ENCODE measurements around the gene GLUD1. TPM values are rescaled to one million over a fixed set of nuclear protein-coding genes. Genes with fewer than 3 reads are reported as not detected.
"Not testable (repeated sequence)": the region's sequence is repeated elsewhere in the genome, so short reads cannot be mapped to it uniquely, and the experiment has no call there.

The GLUD1 gene
- total and polyA plus RNA-seq, 7 donors = 71.3 to 162 (median 144) TPM

GRCh38 chr10:87038286-87038717 is 56.3 kb downstream of the GLUD1 start:
- intact Hi-C loops (cut with DNase I) = no loop called here
- no peak for DNase-seq

GRCh38 chr10:87036623-87037022 is 58.0 kb downstream of the GLUD1 start:
- H3K4me3 ChIP-seq = no peak overlapping the region
- H3K27ac ChIP-seq = no peak overlapping the region
- no peaks in the 10 kb centered on the region for H3K4me1 ChIP-seq
- TF ChIP-seq CTCF (IDR thresholded peaks at IDR 0.05) (no peak), POLR2AphosphoS5 (IDR thresholded peaks at IDR 0.05) (no peak), POLR2A (IDR thresholded peaks at IDR 0.05) (no peak), EP300 (IDR thresholded peaks at IDR 0.05) (no peak)
- no peaks in the 10 kb centered on the region for H3K9me3 ChIP-seq
- H3K27me3 ChIP-seq = no peaks in the 10 kb centered on the region
- DNase-seq = no peak
- WGBS, 2 donors = 90 to 96% methylated on average over 1 of the region's 1 CpG
- H3K36me3 ChIP-seq = no peaks in the 10 kb centered on the region
- intact Hi-C loops (cut with DNase I) = no loop called here

More at GRCh38 chr10:87038286-87038717, 56.3 kb downstream of the GLUD1 start:
- Histone ChIP-seq H3K36me3 (no peaks in the 10 kb centered on the region), H3K4me3 (no peak overlapping the region), H3K27ac (no peak overlapping the region), H3K9me3 (no peaks in the 10 kb centered on the region), H3K4me1 (no peaks in the 10 kb centered on the region), H3K27me3 (no peaks in the 10 kb centered on the region)
- no peak for TF ChIP-seq EP300 (IDR thresholded peaks at IDR 0.05)
- TF ChIP-seq POLR2AphosphoS5 (IDR thresholded peaks at IDR 0.05) = no peak
- no peak for TF ChIP-seq POLR2A (IDR thresholded peaks at IDR 0.05)
- TF ChIP-seq CTCF (IDR thresholded peaks at IDR 0.05) = no peak
- 83 to 93% methylated on average over 3 of the region's 3 CpGs for WGBS, 2 donors

- Histone ChIP-seq H3K4me1 (no peaks in the 10 kb centered on the region), H3K27ac (no peak overlapping the region), H3K36me3 (no peaks in the 10 kb centered on the region), H3K4me3 (no peak overlapping the region), H3K27me3 (no peaks in the 10 kb centered on the region), H3K9me3 (no peaks in the 10 kb centered on the region)
- TF ChIP-seq EP300 (IDR thresholded peaks at IDR 0.05) = no peak
- TF ChIP-seq CTCF (IDR thresholded peaks at IDR 0.05) = no peak
- no peak for TF ChIP-seq POLR2AphosphoS5 (IDR thresholded peaks at IDR 0.05)
- TF ChIP-seq POLR2A (IDR thresholded peaks at IDR 0.05) = no peak
- WGBS, 2 donors = 96 to 97% methylated on average over 28 of the region's 28 CpGs
- intact Hi-C loops (cut with DNase I) = no loop called here
- DNase-seq = no peak
Measured at GRCh38 chr10:87030912-87031635, 63.6 kb downstream of the GLUD1 start.

GRCh38 chr10:87030419-87030818 is 64.2 kb downstream of the GLUD1 start:
- DNase-seq; H3K4me1 ChIP-seq; H3K27ac ChIP-seq; intact Hi-C loops (cut with DNase I); H3K36me3 ChIP-seq; H3K9me3 ChIP-seq; H3K4me3 ChIP-seq; H3K27me3 ChIP-seq: not testable (repeated sequence)
- 91 to 97% methylated on average over 1 of the region's 1 CpG for WGBS, 2 donors

- intact Hi-C loops (cut with DNase I) = not testable (repeated sequence)
- WGBS, 2 donors = 94 to 95% methylated on average over 17 of the region's 17 CpGs
Measured at GRCh38 chr10:87026747-87027508, 67.7 kb downstream of the GLUD1 start.

GRCh38 chr10:87025285-87025958 is 69.2 kb downstream of the GLUD1 start:
- intact Hi-C loops (cut with DNase I); H3K4me1 ChIP-seq; H3K27ac ChIP-seq; H3K4me3 ChIP-seq; H3K36me3 ChIP-seq; H3K9me3 ChIP-seq; DNase-seq; H3K27me3 ChIP-seq: not testable (repeated sequence)
- WGBS, 2 donors = 56 to 83% methylated on average over 5 of the region's 5 CpGs

More at GRCh38 chr10:87026747-87027508, 67.7 kb downstream of the GLUD1 start:
- not testable (repeated sequence) for DNase-seq, H3K9me3 ChIP-seq, H3K36me3 ChIP-seq, H3K4me1 ChIP-seq, H3K4me3 ChIP-seq, H3K27ac ChIP-seq, H3K27me3 ChIP-seq

GRCh38 chr10:87020056-87020455 is 74.6 kb downstream of the GLUD1 start, which contains the start of gene FAM25A:
Gene FAM25A, plus strand, starts transcription at chr10:87020294. Its CDS starts 31 bp downstream, at chr10:87020325.
- H3K4me3 ChIP-seq; H3K9me3 ChIP-seq; intact Hi-C loops (cut with DNase I); H3K27ac ChIP-seq; DNase-seq; H3K27me3 ChIP-seq; H3K36me3 ChIP-seq; H3K4me1 ChIP-seq: not testable (repeated sequence)
- WGBS, 2 donors = 86 to 89% methylated on average over 9 of the region's 9 CpGs

GRCh38 chr10:87019504-87019903 is 75.1 kb downstream of the GLUD1 start:
- intact Hi-C loops (cut with DNase I); H3K27ac ChIP-seq; H3K4me1 ChIP-seq; DNase-seq; H3K9me3 ChIP-seq; H3K27me3 ChIP-seq; H3K4me3 ChIP-seq; H3K36me3 ChIP-seq: not testable (repeated sequence)
- 93 to 96% methylated on average over 1 of the region's 1 CpG for WGBS, 2 donors
